Measurements from ENCODE around the gene DEFB129. TPM values are rescaled to one million over a fixed set of nuclear protein-coding genes. Genes with fewer than 3 reads are reported as not detected.

The DEFB129 gene
- total and polyA plus RNA-seq, 10 of the 15 experiments (the other 5 are each of a cell fraction or from before 2014, with no cell fraction given): not detected

DNA sequence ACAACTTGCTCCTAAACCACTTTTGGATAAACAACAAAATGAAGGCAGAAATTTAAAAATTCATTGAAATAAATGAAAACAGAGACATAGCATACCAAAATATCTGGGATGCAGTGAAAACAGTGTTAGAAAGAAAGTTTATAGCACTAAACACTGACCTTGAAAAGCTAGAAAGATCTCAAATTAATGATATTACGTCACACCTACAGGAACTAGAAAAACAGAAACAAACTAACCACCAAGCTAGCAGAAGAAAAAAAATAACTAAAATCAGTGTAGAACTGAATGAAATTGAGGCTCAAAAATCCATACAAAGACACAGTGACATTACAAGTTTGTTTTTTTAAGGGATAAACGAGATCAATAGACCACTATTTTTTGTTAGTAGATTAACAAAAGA lies 42.8 kb upstream of the DEFB129 start (continued):
- TF ChIP-seq, protein P1, sequence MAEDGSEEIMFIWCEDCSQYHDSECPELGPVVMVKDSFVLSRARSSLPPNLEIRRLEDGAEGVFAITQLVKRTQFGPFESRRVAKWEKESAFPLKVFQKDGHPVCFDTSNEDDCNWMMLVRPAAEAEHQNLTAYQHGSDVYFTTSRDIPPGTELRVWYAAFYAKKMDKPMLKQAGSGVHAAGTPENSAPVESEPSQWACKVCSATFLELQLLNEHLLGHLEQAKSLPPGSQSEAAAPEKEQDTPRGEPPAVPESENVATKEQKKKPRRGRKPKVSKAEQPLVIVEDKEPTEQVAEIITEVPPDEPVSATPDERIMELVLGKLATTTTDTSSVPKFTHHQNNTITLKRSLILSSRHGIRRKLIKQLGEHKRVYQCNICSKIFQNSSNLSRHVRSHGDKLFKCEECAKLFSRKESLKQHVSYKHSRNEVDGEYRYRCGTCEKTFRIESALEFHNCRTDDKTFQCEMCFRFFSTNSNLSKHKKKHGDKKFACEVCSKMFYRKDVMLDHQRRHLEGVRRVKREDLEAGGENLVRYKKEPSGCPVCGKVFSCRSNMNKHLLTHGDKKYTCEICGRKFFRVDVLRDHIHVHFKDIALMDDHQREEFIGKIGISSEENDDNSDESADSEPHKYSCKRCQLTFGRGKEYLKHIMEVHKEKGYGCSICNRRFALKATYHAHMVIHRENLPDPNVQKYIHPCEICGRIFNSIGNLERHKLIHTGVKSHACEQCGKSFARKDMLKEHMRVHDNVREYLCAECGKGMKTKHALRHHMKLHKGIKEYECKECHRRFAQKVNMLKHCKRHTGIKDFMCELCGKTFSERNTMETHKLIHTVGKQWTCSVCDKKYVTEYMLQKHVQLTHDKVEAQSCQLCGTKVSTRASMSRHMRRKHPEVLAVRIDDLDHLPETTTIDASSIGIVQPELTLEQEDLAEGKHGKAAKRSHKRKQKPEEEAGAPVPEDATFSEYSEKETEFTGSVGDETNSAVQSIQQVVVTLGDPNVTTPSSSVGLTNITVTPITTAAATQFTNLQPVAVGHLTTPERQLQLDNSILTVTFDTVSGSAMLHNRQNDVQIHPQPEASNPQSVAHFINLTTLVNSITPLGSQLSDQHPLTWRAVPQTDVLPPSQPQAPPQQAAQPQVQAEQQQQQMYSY (CRISPR knock-in tag; IDR thresholded peaks at IDR 0.05): no peak
- TF ChIP-seq, protein P2, sequence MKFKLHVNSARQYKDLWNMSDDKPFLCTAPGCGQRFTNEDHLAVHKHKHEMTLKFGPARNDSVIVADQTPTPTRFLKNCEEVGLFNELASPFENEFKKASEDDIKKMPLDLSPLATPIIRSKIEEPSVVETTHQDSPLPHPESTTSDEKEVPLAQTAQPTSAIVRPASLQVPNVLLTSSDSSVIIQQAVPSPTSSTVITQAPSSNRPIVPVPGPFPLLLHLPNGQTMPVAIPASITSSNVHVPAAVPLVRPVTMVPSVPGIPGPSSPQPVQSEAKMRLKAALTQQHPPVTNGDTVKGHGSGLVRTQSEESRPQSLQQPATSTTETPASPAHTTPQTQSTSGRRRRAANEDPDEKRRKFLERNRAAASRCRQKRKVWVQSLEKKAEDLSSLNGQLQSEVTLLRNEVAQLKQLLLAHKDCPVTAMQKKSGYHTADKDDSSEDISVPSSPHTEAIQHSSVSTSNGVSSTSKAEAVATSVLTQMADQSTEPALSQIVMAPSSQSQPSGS (IDR thresholded peaks at IDR 0.05; ENCODE audit: low read length): no peak
- TF ChIP-seq GATAD2B (conservative IDR thresholded peaks at IDR 0.05; ENCODE audit: low read depth): no peak
- no peak for TF ChIP-seq CBX3 (IDR thresholded peaks at IDR 0.05; ENCODE audit: borderline replicate concordance, low read depth)
- no peak for TF ChIP-seq NR2F1 (conservative IDR thresholded peaks at IDR 0.05)
- no peak for TF ChIP-seq MEF2A (IDR thresholded peaks at IDR 0.05; ENCODE audit: insufficient read depth, low read depth, low read length)
- no peak for TF ChIP-seq SMAD1 (IDR thresholded peaks at IDR 0.05; ENCODE audit: low read depth, partially characterized antibody)
- TF ChIP-seq ESRRA (IDR thresholded peaks at IDR 0.05; ENCODE audit: low read length): no peak
- TF ChIP-seq, protein P3, sequence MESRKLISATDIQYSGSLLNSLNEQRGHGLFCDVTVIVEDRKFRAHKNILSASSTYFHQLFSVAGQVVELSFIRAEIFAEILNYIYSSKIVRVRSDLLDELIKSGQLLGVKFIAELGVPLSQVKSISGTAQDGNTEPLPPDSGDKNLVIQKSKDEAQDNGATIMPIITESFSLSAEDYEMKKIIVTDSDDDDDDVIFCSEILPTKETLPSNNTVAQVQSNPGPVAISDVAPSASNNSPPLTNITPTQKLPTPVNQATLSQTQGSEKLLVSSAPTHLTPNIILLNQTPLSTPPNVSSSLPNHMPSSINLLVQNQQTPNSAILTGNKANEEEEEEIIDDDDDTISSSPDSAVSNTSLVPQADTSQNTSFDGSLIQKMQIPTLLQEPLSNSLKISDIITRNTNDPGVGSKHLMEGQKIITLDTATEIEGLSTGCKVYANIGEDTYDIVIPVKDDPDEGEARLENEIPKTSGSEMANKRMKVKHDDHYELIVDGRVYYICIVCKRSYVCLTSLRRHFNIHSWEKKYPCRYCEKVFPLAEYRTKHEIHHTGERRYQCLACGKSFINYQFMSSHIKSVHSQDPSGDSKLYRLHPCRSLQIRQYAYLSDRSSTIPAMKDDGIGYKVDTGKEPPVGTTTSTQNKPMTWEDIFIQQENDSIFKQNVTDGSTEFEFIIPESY (IDR thresholded peaks at IDR 0.05): no peak

Data from GM12878 (cell line).